K562 (cell line): Measurements from ENCODE around the gene BOLA1. TPM values are rescaled to one million over a fixed set of nuclear protein-coding genes. Genes with fewer than 3 reads are reported as not detected.
A peak's percentile ranks its signal among the peaks of the same experiment; 100 is the strongest.

Source experiments
- CBFA2T2 ChIP-seq: fragments of 450-650 bp; conservative IDR thresholded peaks from 2 replicates; pipeline ENCODE4 v1.6.1; 2017; ENCODE audit warnings: mild to moderate bottlenecking
- CTBP1 ChIP-seq: fragments of 450-650 bp; IDR thresholded peaks from 2 replicates; pipeline ENCODE4 v1.6.1; 2016; ENCODE audit warnings: borderline replicate concordance
- ETV1 ChIP-seq: fragments of 450-650 bp; conservative IDR thresholded peaks from 2 replicates; pipeline ENCODE4 v1.6.1; 2016; ENCODE audit warnings: missing genetic modification characterization, control low read depth, low read depth, missing compliant biosample characterization
- GATAD2B ChIP-seq: fragments of 450-650 bp; IDR thresholded peaks from 2 replicates; pipeline ENCODE4 v1.6.1; 2017; ENCODE audit warnings: mild to moderate bottlenecking, borderline replicate concordance
- JUND ChIP-seq, 2 experiments: IDR thresholded peaks; 2 replicates in 1 of 2; 3 replicates in 1 of 2; pipeline ENCODE4 v1.6.1; 2011; ENCODE audit warnings: borderline replicate concordance in 2 of 2, low read depth in 2 of 2, low read length in 2 of 2, improper control_type of control experiment in 1 of 2, missing biosample characterization in 1 of 2, missing genetic modification characterization in 1 of 2, missing genetic modification reagents in 1 of 2
- KAT8 ChIP-seq: fragments of 450-650 bp; IDR thresholded peaks from 2 replicates; pipeline ENCODE4 v1.6.1; 2016; ENCODE audit warnings: low read depth, mild to moderate bottlenecking
- KDM1A ChIP-seq, 2 experiments: fragments of 450-650 bp; IDR thresholded peaks; 2 replicates each; pipeline ENCODE4 v1.6.1; 2016; ENCODE audit warnings: mild to moderate bottlenecking in 2 of 2
- KLF6 ChIP-seq: fragments of 250-450 bp; sonication (Bioruptor Pico); IDR thresholded peaks from 2 replicates; pipeline ENCODE4 v1.4.0; 2020; ENCODE audit warnings: mild to moderate bottlenecking, moderate library complexity, borderline replicate concordance
- NCOA6 ChIP-seq: fragments of 450-650 bp; IDR thresholded peaks from 2 replicates; pipeline ENCODE4 v1.6.1; 2017; ENCODE audit warnings: mild to moderate bottlenecking
- PATZ1 ChIP-seq: fragments of 250-450 bp; sonication (Bioruptor Pico); IDR thresholded peaks from 2 replicates; pipeline ENCODE4 v1.5.0; 2020; ENCODE audit warnings: mild to moderate bottlenecking, borderline replicate concordance
- PKNOX1 ChIP-seq: fragments of 450-650 bp; IDR thresholded peaks from 2 replicates; pipeline ENCODE4 v1.6.1; 2016
- RBBP5 ChIP-seq: fragments of 200-600 bp; sonication (generic); IDR thresholded peaks from 2 replicates; pipeline ENCODE4 v1.6.1; 2012; ENCODE audit warnings: borderline replicate concordance, mild to moderate bottlenecking, low read length, control low read depth, inconsistent platforms; ENCODE audit not compliant: insufficient read depth, poor library complexity, severe bottlenecking
- RFX1 ChIP-seq: fragments of 450-650 bp; IDR thresholded peaks from 2 replicates; pipeline ENCODE4 v1.6.1; 2016; ENCODE audit warnings: mild to moderate bottlenecking, moderate library complexity
- ZNF174 ChIP-seq: fragments of 250-450 bp; sonication (Bioruptor Pico); IDR thresholded peaks from 2 replicates; pipeline ENCODE4 v1.4.0; 2020; ENCODE audit warnings: mild to moderate bottlenecking
- polyA plus RNA-seq, 8 experiments: library from polyadenylated mRNA; depleted of rRNA in 4 of 8; stranded (reverse) in 5 of 8; unstranded in 3 of 8; fragments of >200 nt; fragmentation: Nextera tagmentation in 2 of 8; fragmentation: Illumina TruSeq in 1 of 8; extraction: Ambion mirVana in 2 of 8; extraction: Trizol in 1 of 8; gene quantifications; 2 replicates each; pipeline versions ENCODE4 v1.2.1 to v1.2.3, GENCODE V29; 2011 to 2014; ENCODE audit warnings: inconsistent platforms in 1 of 8, missing spikeins in 1 of 8
- total RNA-seq, 7 experiments: library from RNA; depleted of rRNA in 6 of 7; stranded (reverse); fragments of >200 nt in 6 of 7; fragmentation: Illumina TruSeq in 2 of 7; extraction: Trizol in 2 of 7; gene quantifications; 2 replicates each; pipeline versions ENCODE4 v1.2.1 to v1.2.3, GENCODE V29; 2011 to 2021; ENCODE audit warnings: low replicate concordance in 1 of 7

Gene BOLA1
- total and polyA plus RNA-seq, 9 of the 15 experiments (the other 6 are each of a cell fraction or from before 2014, with no cell fraction given), result 0.18 to 1.2 (median 0.40) TPM; not detected in 2

GRCh38 chr1:149936992-149937705 lies 37.8 kb downstream of the BOLA1 start (continued):
- no peak for TF ChIP-seq PATZ1 (CRISPR knock-in tag)
- no peak for TF ChIP-seq KLF6 (CRISPR knock-in tag)
- TF ChIP-seq CTBP1, result 0 out of 2 replicates have a peak, but pooled peaks have one; percentile 18
- no peak for TF ChIP-seq CBFA2T2
- 0 out of 2 replicates have a peak, but pooled peaks have one; percentile 2 for TF ChIP-seq JUND (IDR thresholded peaks at IDR 0.05; ENCODE audit: borderline replicate concordance, low read depth, low read length)
- no peak for TF ChIP-seq JUND (tag; IDR thresholded peaks at IDR 0.05; ENCODE audit: borderline replicate concordance, low read depth, low read length)
- no peak for TF ChIP-seq PKNOX1
- TF ChIP-seq KDM1A (IDR thresholded peaks at IDR 0.05), result no peak; a peak in 1 of 4 replicates
- no peak for TF ChIP-seq RFX1
- TF ChIP-seq ETV1 (tag), result no peak
- no peak for TF ChIP-seq KAT8
- TF ChIP-seq NCOA6, result no peak
- TF ChIP-seq RBBP5, result no peak
- TF ChIP-seq ZNF174 (CRISPR knock-in tag), result no peak
- no peak for TF ChIP-seq GATAD2B
